NCI-H2081 (cell line): Measurements from ENCODE around the gene ZBTB8A.
"Not testable (repeated sequence)": the region's sequence is repeated elsewhere in the genome, so short reads cannot be mapped to it uniquely, and the experiment has no call there.

Experiments used
- DNase-seq, 2 experiments: peaks; one replicate each; lab custom pipeline; 2025; lab: John Stamatoyannopoulos, UW

The ZBTB8A gene

DNA sequence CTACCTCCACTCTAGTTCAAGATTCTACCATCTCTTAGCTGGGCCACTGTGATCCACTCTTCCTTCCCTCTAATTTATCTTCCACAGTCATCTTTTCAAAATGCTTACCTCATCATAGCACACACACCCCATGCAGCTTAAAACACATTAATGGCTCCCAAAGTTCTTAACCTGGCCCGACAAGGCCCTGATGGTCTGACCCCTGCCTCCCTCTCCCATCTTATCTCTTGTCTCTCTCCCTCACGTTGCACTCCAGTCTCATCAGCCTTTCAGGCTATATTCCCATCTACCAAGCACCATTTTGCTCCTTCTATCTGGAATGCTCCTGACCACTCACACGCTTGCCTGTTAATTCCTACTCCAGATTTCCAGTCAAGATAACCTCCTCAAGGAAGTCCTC is 2.5 kb upstream of the ZBTB8A start:
- no peak for DNase-seq

DNA sequence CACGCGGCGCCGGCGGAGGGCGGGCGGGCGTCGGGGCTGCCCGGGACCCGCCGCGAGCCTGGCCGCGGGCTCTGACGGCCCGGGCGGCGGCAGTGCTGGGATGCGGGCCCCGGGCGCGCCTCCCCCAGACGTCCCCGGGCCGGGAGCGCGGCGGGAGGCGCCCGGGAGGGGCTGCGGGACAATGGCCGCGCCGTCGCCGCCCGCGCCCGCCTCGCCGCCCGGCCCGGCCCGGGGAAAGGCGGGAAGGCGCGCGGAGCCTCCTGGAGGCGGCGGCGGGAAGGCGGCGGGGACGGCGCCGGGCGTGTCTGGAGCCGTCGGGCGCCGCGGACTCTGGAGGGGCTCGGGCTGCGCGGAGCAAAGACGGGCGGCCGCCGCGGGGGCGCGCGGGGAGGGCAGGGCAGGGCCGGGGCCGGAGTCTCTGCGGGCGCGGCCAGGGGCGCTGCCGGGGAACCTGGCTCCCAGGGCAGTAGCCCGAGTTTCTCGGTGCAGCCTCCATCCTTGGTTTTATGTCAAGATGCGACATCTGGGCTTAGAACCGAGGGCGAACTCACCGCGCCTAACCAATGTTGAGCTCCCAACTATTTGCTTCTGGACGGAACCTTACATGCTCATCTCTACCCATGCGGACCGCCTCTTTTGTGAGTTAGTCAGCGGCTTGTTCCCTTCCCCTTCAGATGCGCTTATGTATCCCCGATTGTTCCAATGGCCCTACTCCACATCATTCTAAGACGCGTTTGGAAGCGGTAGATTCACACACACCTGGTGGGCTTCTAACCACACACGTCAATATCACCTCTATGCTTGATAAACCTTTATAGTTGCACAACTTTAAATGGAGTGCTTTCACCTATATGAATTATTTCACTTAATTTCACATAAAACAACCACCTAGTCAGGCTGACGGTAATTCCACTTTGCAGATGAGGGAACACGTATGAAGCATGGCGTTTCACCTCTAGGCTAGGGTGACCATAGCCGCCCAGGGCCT is 651 bp downstream of the ZBTB8A start:
- peak; percentile 49 to 68 for DNase-seq

DNA sequence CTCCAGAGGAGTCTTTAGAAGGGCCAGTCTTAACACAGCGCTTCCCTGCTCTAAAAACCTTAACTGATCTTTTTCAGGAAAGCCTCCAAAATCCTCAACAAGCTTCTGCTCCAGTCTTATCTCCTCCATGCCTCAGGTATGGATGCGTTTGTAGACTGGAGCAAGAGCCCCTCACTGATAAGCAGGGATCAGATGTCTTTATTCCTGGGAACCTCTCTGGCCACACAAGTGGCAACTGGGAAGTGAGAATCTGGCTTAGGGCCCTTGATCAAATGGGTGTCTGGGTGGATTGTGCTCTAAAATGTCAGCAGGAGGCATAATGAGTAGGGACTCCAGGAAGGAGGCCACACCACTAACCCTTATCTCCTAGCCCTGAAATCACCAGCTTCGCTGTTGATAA is 1.4 kb downstream of the ZBTB8A start:
- DNase-seq = peak in 1 of 2 experiments; percentile 46

DNA sequence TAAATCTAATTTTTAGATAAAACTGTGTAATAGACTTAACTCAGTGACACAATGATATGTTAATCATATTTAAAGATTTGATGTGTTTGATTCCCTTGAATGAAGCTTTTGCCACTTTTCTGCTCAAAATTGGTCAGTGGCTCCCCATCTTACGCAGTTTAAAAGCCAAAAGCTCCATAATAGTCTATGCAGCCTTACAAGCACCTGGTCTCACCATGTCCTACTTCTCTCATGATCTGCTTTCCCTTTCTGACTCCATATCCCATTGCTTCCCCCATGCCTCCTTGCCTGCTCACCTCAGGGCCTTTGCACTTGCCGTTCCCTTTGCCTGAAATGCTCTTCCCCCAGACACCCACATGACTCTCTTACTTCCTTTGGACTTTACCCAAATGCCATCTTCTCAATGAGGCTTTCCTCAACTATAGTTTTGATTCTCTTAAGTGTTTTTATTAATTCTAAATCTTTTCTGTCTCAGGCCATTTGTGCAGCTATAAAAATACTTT is 1.9 kb downstream of the ZBTB8A start:
- no peak for DNase-seq

GRCh38 chr1:32546611-32547010 is 7.4 kb downstream of the ZBTB8A start:
- no peak for DNase-seq

DNA sequence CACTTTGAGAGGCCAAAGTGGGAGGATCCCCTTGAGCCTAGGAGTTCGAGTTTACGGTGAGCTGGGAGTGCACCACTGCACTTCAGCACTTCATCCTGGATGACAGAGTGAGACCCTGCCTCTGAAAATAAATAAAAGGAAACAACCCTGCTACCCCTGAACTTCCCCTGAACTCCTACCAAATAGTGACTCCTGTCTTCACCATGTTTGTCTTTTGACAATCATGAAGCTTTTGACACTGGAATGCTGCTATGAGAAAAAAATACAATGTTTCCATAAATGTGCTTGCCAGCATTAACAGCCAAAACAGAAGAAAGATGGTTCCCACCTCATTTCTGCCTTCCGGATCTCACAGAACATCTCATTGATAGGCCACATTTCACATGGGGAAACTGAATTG is 10.4 kb downstream of the ZBTB8A start:
- no peak for DNase-seq

GRCh38 chr1:32554288-32554687 is 15.1 kb downstream of the ZBTB8A start:
- no peak for DNase-seq

DNA sequence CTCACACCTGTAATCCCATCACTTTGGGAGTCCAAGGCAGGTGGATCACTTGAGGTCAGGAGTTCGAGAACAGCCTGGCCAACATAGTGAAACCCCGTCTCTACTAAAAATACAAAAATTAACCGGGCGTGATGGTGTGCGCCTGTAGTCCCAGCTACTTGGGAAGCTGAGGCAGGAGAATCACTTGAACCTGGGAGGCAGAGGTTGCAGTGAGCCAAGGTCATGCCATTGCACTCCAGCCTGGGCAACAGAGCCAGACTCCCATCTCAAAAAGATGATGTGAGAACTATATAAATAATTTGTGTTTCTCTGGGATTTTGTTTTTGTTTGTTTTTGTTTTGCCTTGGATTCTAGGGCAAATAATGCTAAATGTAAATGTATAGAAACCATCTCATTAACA is 17.8 kb downstream of the ZBTB8A start:
- not testable (repeated sequence) for DNase-seq

DNA sequence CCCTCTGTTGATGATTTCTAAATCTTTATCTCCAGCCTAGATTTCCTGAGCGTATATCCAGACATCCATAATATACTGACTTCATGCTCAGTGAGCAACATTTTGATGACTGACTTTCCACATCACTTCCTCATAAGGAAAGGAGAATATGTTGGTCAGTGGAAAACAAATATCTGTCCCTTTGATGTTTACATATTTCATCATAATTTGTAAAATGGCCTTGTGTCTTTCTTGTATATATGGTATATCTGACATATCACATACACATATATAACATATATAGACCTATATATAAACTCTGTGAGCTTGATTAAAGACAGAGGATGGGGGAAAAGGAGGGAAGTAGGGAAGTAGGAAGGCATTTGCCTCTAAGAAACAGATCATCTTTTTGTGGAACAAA is 18.6 kb downstream of the ZBTB8A start:
- no peak for DNase-seq

- no peak for DNase-seq
Observed at GRCh38 chr1:32568929-32569328, 29.7 kb downstream of the ZBTB8A start.

- no peak for DNase-seq
Observed at GRCh38 chr1:32580348-32581017, 41.3 kb downstream of the ZBTB8A start.

- DNase-seq = no peak
Observed at GRCh38 chr1:32592943-32593342, 53.7 kb downstream of the ZBTB8A start.

DNA sequence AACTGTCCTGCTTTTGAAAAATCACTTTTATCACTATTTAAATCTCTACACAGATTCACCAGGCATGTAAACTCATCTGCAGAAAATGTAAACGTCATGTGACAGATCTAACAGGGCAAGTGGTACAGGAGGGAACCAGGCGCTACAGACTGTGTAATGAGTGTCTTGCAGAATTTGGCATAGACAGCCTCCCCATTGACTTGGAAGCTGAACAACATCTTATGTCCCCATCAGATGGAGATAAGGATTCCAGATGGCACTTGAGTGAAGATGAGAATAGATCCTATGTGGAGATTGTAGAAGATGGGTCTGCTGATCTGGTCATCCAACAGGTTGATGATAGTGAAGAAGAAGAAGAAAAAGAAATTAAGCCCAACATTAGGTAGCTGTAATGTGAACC is 60.8 kb downstream of the ZBTB8A start:
- DNase-seq = no peak

DNA sequence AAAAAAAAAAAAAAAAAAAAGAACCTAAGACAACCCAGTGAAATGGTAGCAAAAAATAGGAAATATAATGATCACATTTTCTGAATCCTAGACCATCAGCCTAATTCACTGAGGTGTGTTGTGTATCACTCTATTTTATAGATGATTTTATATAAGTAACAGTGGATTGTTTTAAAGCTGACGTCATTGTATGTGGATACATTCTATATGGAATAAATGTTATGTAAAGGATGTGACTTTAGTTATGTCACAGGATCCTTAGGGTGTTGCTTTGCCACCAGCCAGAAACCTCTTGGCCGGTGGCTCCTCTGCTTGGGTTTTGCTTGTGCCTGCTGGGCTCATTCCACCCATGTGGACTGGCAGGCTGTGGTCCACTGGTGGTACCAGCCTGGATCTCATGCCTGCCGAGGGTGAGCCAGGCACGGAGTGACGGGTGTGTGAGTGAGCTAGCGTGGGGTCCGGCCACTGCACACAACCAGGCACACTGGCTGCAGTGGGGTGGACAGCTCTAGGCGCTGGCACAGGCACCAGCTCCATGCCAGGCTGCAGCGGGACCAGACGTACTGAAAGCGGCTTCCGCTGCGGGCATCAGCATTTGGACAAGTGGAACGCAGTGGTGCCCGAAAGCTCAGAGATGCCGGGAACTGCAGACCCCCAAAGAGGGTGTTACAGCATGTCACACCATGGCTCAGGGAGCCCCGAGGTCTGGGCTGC is 66.6 kb downstream of the ZBTB8A start:
- DNase-seq = no peak

DNA sequence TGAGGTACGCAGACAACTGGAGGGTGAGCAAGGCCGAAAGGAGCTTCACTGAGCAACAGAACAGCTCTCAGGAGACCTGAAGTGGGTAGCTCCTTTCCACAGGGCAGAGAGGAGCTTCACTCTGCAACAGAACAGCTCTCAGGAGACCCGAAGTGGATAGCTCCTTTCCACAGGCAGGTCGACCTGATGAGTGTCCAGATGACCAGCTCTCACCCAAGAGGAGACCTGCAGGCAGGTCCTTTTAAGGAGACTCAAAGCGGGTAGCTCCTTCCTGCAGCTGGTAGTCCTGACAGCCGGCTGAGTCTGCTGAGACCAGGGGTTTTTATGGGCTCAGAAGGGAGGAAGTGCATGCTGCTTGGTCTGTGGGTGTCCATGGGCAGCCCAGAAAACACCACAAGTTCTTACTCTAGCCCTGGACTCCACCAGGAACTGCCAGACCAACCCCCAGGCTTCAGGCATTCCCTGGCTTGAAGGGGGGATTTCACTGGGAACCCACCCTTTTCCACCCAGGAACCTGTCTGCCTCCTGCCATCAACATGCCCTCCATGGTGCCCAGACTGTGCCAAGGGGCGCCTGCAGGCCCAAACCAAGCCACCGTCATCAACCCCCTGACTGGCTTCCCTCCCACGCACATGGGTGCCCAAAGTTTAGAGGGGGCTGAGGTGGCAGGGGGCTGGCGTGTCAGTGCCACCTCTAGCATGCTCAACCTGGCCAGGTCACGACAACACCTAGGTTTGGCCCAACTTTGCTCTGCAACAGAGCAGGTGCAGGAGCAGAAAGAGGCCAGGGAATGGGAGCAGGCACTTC is 67.5 kb downstream of the ZBTB8A start:
- DNase-seq = no peak

DNA sequence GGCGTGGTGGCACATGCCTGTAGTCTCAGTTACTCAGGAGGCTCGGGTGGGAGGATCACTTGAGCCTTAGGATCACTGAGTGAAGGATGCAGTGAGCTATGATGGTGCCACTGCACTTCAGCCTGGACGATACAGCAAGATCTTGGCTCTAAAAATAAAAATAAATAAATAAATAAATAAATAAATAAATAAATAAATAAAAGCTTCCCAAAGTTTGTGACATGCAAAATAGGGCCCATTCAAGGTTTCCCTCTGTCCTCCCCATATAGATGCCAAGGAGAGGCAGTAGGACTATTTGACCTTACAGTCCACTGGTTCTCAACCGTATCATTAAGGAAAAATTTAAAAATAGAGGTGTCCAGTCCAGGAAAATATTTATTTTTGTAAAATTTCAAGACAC is 70.0 kb downstream of the ZBTB8A start:
- no peak for DNase-seq

DNA sequence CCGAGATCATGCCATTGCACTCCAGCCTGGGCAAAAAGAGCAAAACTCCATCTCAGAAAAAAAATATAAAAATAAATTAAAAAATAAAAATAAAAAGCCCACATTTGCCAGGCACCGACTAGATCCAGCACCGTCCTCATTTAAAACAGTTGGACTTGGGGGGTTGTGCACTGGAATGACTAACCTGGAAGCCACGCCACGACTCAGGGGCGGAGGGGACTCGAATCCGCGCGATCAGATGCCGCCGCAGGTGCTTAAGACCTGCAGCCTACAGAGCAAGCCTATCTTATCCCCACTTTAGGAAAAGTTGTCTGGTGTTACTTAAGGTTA is 72.6 kb downstream of the ZBTB8A start:
- DNase-seq = no peak

DNA sequence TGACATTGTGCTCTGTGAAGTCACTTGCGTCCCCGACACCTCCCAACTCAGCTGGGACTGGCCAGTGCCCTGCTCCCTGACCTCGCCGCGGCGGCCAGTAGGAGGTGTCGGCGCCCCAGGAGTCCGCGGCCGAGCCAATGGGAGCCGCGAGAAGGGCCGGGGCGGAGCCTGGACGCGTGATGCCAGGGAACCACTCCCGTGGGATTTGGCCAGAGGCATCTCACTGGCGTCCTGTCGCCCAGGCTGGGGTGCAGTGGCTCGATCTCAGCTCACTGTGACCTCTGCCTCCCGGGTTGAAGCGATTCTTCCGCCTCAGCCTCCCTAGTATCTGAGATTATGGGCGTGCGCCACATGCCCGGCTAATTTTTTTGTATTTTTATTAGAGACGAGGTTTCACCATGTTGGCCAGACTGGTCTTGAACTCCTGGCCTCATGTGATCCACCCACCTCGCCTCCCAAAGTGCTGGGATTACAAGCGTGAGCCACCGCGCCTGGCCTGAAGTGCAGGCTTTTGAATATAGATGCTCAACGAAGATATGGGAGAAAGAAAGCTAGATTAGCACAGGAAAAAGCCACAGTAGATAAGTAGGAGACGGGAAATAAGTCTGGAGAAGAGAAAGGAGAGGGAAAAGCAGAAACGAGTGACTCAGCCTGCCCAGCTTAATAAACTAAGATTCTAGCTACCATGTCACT is 73.1 kb downstream of the ZBTB8A start:
- DNase-seq = peak; percentile 90 to 92

- DNase-seq = no peak
Observed at GRCh38 chr1:32613472-32613871, 74.2 kb downstream of the ZBTB8A start.

- DNase-seq = peak in 1 of 2 experiments; percentile 24
Observed at GRCh38 chr1:32618673-32619221, 79.5 kb downstream of the ZBTB8A start.
